Cardiac fibroblast (primary cell): Measurements from ENCODE around the gene POLR3B.

Experiments
- DNase-seq, 2 donors: peaks; one replicate each; pipeline versions ENCODE4 v3.0.0 to v3.0.0-alpha.2; 2010; ENCODE audit warnings: low read depth in 2 of 2
- H3K4me3 ChIP-seq, 2 donors: replicated peaks in 1 of 2; 1 replicate in 1 of 2; 2 replicates in 1 of 2; pipeline ENCODE4 v1.5.1; 2011; ENCODE audit warnings: low read depth in 2 of 2, low read length in 2 of 2, mild to moderate bottlenecking in 2 of 2, moderate library complexity in 1 of 2
- CTCF ChIP-seq: IDR thresholded peaks from one replicate; pipeline ENCODE4 v1.5.1; 2011; ENCODE audit warnings: low read depth, mild to moderate bottlenecking, low read length, inconsistent platforms

POLR3B gene

GRCh38 chr12:106480251-106480650 lies 122.7 kb downstream of the POLR3B start:
- no peak overlapping the region for H3K4me3 ChIP-seq
- DNase-seq = no peak
- no peak for TF ChIP-seq CTCF

- no peak overlapping the region for H3K4me3 ChIP-seq
- no peak for TF ChIP-seq CTCF
- no peak for DNase-seq
These were observed 123.7 kb downstream of the POLR3B start for GRCh38 chr12:106481246-106481645.

- H3K4me3 ChIP-seq = no peak overlapping the region
- TF ChIP-seq CTCF = no peak
- DNase-seq = no peak
These were observed 130.1 kb downstream of the POLR3B start for GRCh38 chr12:106487664-106488063.

GRCh38 chr12:106488884-106489283 lies 131.3 kb downstream of the POLR3B start:
- no peak overlapping the region for H3K4me3 ChIP-seq
- no peak for DNase-seq
- no peak for TF ChIP-seq CTCF

GRCh38 chr12:106490264-106490663 lies 132.7 kb downstream of the POLR3B start:
- H3K4me3 ChIP-seq = no peak overlapping the region
- DNase-seq = no peak
- TF ChIP-seq CTCF = no peak

- DNase-seq = no peak
- TF ChIP-seq CTCF = no peak
- no peak overlapping the region for H3K4me3 ChIP-seq
These were observed 135.3 kb downstream of the POLR3B start for GRCh38 chr12:106492857-106493256.

- no peak for TF ChIP-seq CTCF
- H3K4me3 ChIP-seq = no peak overlapping the region
- no peak for DNase-seq
These were observed 136.0 kb downstream of the POLR3B start for GRCh38 chr12:106493531-106493930.
